Gastrocnemius medialis (tissue), 4 donors: ENCODE results near the gene RSPRY1. TPM values are rescaled to one million over a fixed set of nuclear protein-coding genes. Genes with fewer than 3 reads are reported as not detected.

Experiments
- ATAC-seq, 2 donors: fragments of 150-250 bp; one replicate each; pipeline ENCODE4 v1.9.1; 2016
- DNase-seq, 2 donors: peaks; one replicate each; pipeline ENCODE4 v3.0.0-alpha.2; 2019
- H3K27ac ChIP-seq, 4 donors: fragments of 200-600 bp; sonication (generic); 1 replicate in 1 of 4; 2 replicates in 3 of 4; pipeline ENCODE4 v1.5.1; 2016 to 2018; ENCODE audit warnings: mild to moderate bottlenecking in 2 of 4, moderate library complexity in 1 of 4
- H3K27me3 ChIP-seq, 3 donors: fragments of 200-600 bp; sonication (generic) in 2 of 3; 1 replicate in 1 of 3; 2 replicates in 2 of 3; pipeline versions ENCODE4 v1.5.1 to v1.6.0; 2016 to 2019; ENCODE audit warnings: mild to moderate bottlenecking in 1 of 3, moderate library complexity in 1 of 3
- H3K36me3 ChIP-seq, 2 donors: fragments of 200-600 bp; sonication (generic) in 1 of 2; one replicate each; pipeline ENCODE4 v1.5.1; 2017 to 2018
- H3K4me1 ChIP-seq, 2 donors: fragments of 200-600 bp; sonication (generic) in 1 of 2; one replicate each; pipeline ENCODE4 v1.5.1; 2016 to 2017; ENCODE audit warnings: mild to moderate bottlenecking in 2 of 2
- H3K4me3 ChIP-seq, 4 donors: fragments of 200-600 bp; sonication (generic) in 3 of 4; 1 replicate in 1 of 4; 2 replicates in 3 of 4; pipeline ENCODE4 v1.5.1; 2016 to 2019; ENCODE audit warnings: mild to moderate bottlenecking in 2 of 4
- H3K9me3 ChIP-seq, 3 donors: fragments of 200-600 bp; sonication (generic) in 2 of 3; 1 replicate in 1 of 3; 2 replicates in 2 of 3; pipeline ENCODE4 v1.5.1; 2016 to 2019
- POLR2A ChIP-seq, 2 donors: fragments of 450-650 bp; IDR thresholded peaks; one replicate each; pipeline ENCODE4 v1.6.1; 2017; ENCODE audit warnings: antibody characterized with exemption in 2 of 2, mild to moderate bottlenecking in 2 of 2, moderate library complexity in 2 of 2
- in situ Hi-C, 4 donors: fragments of 200-750 bp; cut with MboI; loops; one replicate each; pipeline versions ENCODE4 v1.15.0 to v1.8.0; 2017; ENCODE audit warnings: low sequenced_read_pairs in 4 of 4
- intact Hi-C: fragments of 100-400 bp; cut with DNase I; formaldehyde crosslinking; loops from one replicate; pipeline ENCODE4 v1.15.1; 2023; ENCODE audit warnings: low total_unique reads
- total RNA-seq, 4 donors: library from RNA; depleted of rRNA; stranded (reverse); fragments of >200 nt; gene quantifications; one replicate each; pipeline versions ENCODE4 v1.1.0 to v1.2.3, GENCODE V29; 2016
- TF ChIP-seq, protein P1 (sequence below), 5 experiments: fragments of 450-650 bp in 3 of 5; fragments of 200-600 bp in 2 of 5; sonication (generic) in 2 of 5; IDR thresholded peaks in 4 of 5; conservative IDR thresholded peaks in 1 of 5; 1 replicate in 4 of 5; 2 replicates in 1 of 5; pipeline ENCODE4 v1.5.1; 2016 to 2019; ENCODE audit warnings: antibody characterized with exemption in 5 of 5, mild to moderate bottlenecking in 3 of 5, moderate library complexity in 3 of 5

RSPRY1 gene
- total RNA-seq, 4 donors from 2014 or later, result 15.4 to 24.1 (median 20.7) TPM

DNA sequence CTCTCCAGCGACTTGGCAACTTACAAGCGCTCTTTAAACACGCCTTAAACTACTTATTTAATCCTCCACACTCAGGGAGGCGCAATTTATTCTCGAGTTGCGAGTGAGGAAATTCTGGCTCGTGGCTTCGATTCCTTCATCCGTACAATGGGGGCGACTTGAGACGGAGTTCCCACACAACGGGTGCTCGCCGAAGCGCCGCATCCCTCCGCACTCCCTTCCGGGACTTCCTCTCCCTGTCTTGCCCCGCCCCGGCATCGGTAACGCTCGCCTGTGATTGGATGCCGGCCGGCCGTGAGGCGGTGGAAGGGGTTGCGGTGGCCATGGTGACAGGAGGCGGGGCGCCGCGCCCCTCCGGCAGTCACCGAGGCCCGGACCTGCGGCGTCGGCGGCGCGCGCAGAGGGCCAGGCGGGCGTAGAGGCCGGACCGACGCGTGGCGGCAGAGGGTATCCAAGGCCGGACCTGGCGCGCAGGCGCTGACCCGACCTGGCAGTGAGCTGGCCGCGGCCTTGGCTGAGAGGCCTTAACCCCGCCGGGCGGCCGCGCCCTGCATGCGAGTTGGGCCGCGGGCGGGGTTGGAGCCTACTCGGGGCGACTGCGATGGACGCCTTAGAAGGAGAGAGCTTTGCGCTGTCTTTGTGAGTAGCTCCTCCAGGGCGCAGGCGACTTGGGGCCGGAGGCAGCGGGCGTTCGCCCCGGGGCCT lies 58.8 kb downstream of the RSPRY1 start, which contains the start of gene ARL2BP:
TSS of gene ARL2BP (plus strand) at position 493 of the 705 bp plus-strand sequence. CDS start at position 602, 109 bp downstream.
- no peaks in the 10 kb centered on the region for H3K27me3 ChIP-seq
- peak; percentile 92 to 93 for ATAC-seq
- TF ChIP-seq POLR2A (IDR thresholded peaks at IDR 0.05), result peak; percentile 69 to 79
- TF ChIP-seq, protein P1, sequence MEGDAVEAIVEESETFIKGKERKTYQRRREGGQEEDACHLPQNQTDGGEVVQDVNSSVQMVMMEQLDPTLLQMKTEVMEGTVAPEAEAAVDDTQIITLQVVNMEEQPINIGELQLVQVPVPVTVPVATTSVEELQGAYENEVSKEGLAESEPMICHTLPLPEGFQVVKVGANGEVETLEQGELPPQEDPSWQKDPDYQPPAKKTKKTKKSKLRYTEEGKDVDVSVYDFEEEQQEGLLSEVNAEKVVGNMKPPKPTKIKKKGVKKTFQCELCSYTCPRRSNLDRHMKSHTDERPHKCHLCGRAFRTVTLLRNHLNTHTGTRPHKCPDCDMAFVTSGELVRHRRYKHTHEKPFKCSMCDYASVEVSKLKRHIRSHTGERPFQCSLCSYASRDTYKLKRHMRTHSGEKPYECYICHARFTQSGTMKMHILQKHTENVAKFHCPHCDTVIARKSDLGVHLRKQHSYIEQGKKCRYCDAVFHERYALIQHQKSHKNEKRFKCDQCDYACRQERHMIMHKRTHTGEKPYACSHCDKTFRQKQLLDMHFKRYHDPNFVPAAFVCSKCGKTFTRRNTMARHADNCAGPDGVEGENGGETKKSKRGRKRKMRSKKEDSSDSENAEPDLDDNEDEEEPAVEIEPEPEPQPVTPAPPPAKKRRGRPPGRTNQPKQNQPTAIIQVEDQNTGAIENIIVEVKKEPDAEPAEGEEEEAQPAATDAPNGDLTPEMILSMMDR (IDR thresholded peaks at IDR 0.05 in 4 of 5, conservative IDR thresholded peaks at IDR 0.05 in 1 of 5), result no peak
- H3K36me3 ChIP-seq, result peaks cover 0 to 37% of the 10 kb centered on the region in 2 donors
- peaks cover 8 to 12% of the 10 kb centered on the region in 2 donors for H3K4me1 ChIP-seq
- H3K9me3 ChIP-seq, result no peaks in the 10 kb centered on the region
- intact Hi-C loops, result loop anchor here (1.0 to 10.0 kb wide), 4 partner anchors 55 to 313 kb away; partner anchors contain the start of genes CPNE2, HERPUD1, PSME3IP1 and RSPRY1
- H3K4me3 ChIP-seq, result peak within 1 kb of the TSS; percentile 75 to 97 (median 87)
- DNase-seq, result peak; percentile 96 to 98
- H3K27ac ChIP-seq, result peak within 1 kb of the TSS; percentile 91 to 99 (median 94)
- in situ Hi-C loops, result no loop called here

DNA sequence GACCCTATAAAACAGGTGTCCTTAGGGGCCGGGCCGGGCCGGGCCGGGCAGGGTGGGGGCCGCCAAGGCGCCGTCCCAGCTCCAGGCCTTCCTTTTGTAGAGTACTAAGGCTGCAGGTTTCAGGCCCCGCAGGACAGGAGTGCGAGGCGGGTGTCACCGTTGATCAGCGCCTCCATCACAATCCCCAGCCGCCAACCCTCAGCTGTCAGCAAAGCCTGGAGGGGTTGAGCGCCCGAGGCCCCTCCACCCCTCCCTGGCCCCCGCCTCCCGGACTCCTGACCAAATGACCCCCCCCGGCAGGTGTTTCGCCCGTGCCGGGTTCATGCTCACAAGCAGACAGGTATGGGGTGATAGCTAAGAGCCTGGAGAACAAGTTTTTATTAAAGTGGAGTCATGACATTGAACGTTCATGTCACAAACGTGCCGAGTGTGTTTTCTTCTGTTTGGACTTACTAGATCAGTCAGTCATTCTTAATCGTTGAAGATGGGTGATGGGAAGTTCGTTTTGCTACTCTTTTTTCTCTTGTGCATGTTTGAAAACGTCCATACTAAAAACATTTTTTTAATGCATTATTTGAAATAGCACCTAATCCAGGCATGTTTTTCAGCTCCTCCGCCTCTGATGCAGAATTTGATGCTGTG lies 59.5 kb downstream of the RSPRY1 start:
- in situ Hi-C loops (no loop called here), intact Hi-C loops (loop anchor here (1.0 to 10.0 kb wide), 3 partner anchors 55 to 151 kb away; partner anchors contain the start of genes CPNE2, PSME3IP1 and RSPRY1)
- Histone ChIP-seq H3K36me3 (peaks cover 0 to 43% of the 10 kb centered on the region in 2 donors), H3K9me3 (no peaks in the 10 kb centered on the region), H3K4me1 (peaks cover 8 to 12% of the 10 kb centered on the region in 2 donors), H3K27me3 (no peaks in the 10 kb centered on the region), H3K27ac (peak overlapping the region; percentile 91 to 99 (median 94)), H3K4me3 (peak overlapping the region; percentile 75 to 97 (median 87))
- DNase-seq (peak in 1 of 2 donors; percentile 41), ATAC-seq (peak; percentile 49 to 54)
- TF ChIP-seq, protein P1 (IDR thresholded peaks at IDR 0.05 in 4 of 5, conservative IDR thresholded peaks at IDR 0.05 in 1 of 5), result no peak

DNA sequence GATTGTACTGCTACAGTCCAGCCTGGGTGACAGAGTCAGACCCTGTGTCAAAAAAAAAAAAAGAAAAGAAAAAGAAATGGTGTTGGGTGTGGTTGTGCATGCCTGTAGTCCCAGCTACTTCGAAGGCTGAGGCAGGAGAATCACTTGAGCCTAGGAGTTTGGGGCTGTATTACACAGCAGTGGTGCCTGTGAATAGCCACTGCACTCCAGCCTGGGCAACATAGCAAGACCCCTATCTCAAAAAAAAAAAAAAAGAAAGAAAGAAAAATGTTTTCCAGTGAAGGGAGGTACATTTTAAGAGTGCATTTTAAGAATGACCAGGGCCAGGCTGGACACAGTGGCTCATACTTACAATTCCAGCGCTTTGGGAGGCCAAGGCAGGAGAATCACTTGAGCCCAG lies 65.2 kb downstream of the RSPRY1 start:
- no peak overlapping the region for H3K4me3 ChIP-seq
- no peak for TF ChIP-seq POLR2A (IDR thresholded peaks at IDR 0.05)
- TF ChIP-seq, protein P1 (IDR thresholded peaks at IDR 0.05 in 4 of 5, conservative IDR thresholded peaks at IDR 0.05 in 1 of 5), result no peak
- H3K4me1 ChIP-seq, result no peaks in the 10 kb centered on the region
- ATAC-seq (no peak), DNase-seq (no peak)
- intact Hi-C loops (no loop called here), in situ Hi-C loops (no loop called here)
- H3K36me3 ChIP-seq, result peaks cover 0 to 96% of the 10 kb centered on the region in 2 donors
- no peaks in the 10 kb centered on the region for H3K9me3 ChIP-seq
- H3K27me3 ChIP-seq, result no peaks in the 10 kb centered on the region
- H3K27ac ChIP-seq, result no peak overlapping the region

DNA sequence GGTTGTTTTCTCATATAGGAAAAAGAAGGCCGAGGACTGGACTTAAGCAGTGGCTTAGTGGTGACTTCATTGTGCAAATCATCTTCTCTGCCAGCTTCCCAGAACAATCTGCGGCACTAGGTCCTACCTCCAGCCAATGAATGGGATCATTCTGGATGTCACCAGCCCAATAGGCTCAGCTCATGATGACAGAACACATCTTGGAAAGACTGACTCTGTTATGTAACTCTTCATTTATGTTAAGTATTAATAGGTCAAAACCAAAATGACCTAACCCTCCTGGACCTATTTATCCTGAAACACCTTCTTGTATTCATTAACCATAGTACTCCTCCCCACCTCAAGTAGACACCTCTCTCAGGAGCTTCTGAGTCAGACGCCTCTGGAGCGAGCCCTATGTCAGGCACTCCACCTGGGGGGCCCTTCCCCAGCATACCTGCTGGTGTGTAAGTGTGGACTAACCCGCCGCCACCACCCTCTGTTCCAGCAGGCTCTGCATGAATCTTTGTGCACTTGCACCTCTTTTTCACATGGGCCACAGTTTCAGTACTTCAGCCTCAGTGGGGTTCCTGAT lies 66.1 kb downstream of the RSPRY1 start:
- Histone ChIP-seq H3K36me3 (peaks cover 0 to 93% of the 10 kb centered on the region in 2 donors), H3K4me3 (no peak overlapping the region), H3K9me3 (no peaks in the 10 kb centered on the region), H3K27me3 (no peaks in the 10 kb centered on the region), H3K4me1 (no peaks in the 10 kb centered on the region), H3K27ac (no peak overlapping the region)
- TF ChIP-seq, protein P1 (IDR thresholded peaks at IDR 0.05 in 4 of 5, conservative IDR thresholded peaks at IDR 0.05 in 1 of 5), result no peak
- no peak for TF ChIP-seq POLR2A (IDR thresholded peaks at IDR 0.05)
- intact Hi-C loops, result no loop called here
- ATAC-seq (no peak), DNase-seq (no peak)
- in situ Hi-C loops, result no loop called here
